Measurements from ENCODE around the gene MYO19. TPM values are rescaled to one million over a fixed set of nuclear protein-coding genes. Genes with fewer than 3 reads are reported as not detected.

Gene MYO19
- total RNA-seq, 2 donors from 2014 or later = 49.4 to 56.4 TPM

- Histone ChIP-seq H3K4me1 (replicated peaks) (no peaks in the 10 kb centered on the region), H3K36me3 (peaks cover 0 to 8% of the 10 kb centered on the region in 2 donors), H3K27me3 (replicated peaks; ENCODE audit: insufficient read depth) (no peaks in the 10 kb centered on the region), H3K27ac (no peak overlapping the region), H3K9me3 (no peaks in the 10 kb centered on the region), H3K4me3 (no peak overlapping the region)
- WGBS = 92% methylated on average over 12 of the region's 12 CpGs
- no peak for DNase-seq (ENCODE audit: low spot score)
- intact Hi-C loops (cut with DNase I) = no loop called here
- TF ChIP-seq POLR2A (IDR thresholded peaks at IDR 0.05) = no peak
Observed at GRCh38 chr17:36575028-36575427, 40.4 kb upstream of the MYO19 start.

GRCh38 chr17:36566081-36566480, 31.4 kb upstream of the MYO19 start:
- intact Hi-C loops (cut with DNase I) = no loop called here
- Histone ChIP-seq H3K9me3 (no peaks in the 10 kb centered on the region), H3K4me1 (replicated peaks) (no peaks in the 10 kb centered on the region), H3K27ac (no peak overlapping the region), H3K4me3 (no peak overlapping the region), H3K36me3 (no peaks in the 10 kb centered on the region), H3K27me3 (replicated peaks; ENCODE audit: insufficient read depth) (no peaks in the 10 kb centered on the region)
- TF ChIP-seq CTCF (IDR thresholded peaks at IDR 0.05) (no peak), POLR2A (IDR thresholded peaks at IDR 0.05) (no peak), POLR2AphosphoS5 (IDR thresholded peaks at IDR 0.05) (no peak)
- no peak for DNase-seq (ENCODE audit: low spot score)
- WGBS = 92% methylated on average over 4 of the region's 4 CpGs

DNA sequence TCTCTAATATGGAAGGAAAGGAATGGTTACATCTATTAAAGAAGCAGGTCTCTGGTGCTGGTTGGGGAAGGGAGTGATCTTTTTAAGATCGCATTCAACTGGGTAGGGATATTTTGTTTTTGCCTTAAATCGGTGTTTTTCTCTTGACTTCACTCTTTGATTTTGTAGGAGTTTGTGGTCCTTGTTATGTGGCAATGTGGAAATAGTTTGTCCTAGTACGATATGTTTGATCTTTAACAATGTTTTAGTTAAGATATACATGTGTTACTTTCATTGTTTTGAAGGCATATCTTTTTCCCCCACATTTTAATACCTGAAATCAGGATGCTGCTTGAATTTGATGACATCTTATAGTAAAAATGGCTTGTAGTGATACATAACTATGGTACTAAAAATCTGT, 18.8 kb upstream of the MYO19 start:
- WGBS = 88% methylated on average over 3 of the region's 3 CpGs

GRCh38 chr17:36550491-36551417, 16.1 kb upstream of the MYO19 start:
- WGBS = 80% methylated on average over 8 of the region's 8 CpGs
- Histone ChIP-seq H3K36me3 (no peaks in the 10 kb centered on the region), H3K27ac (no peak overlapping the region), H3K9me3 (no peaks in the 10 kb centered on the region), H3K4me3 (no peak overlapping the region), H3K4me1 (replicated peaks) (peaks cover 14% of the 10 kb centered on the region), H3K27me3 (replicated peaks; ENCODE audit: insufficient read depth) (no peaks in the 10 kb centered on the region)
- intact Hi-C loops (cut with DNase I) = no loop called here
- DNase-seq (ENCODE audit: low spot score) = no peak
- TF ChIP-seq POLR2A (IDR thresholded peaks at IDR 0.05) (no peak), CTCF (IDR thresholded peaks at IDR 0.05) (no peak), POLR2AphosphoS5 (IDR thresholded peaks at IDR 0.05) (no peak)

More for the DNA sequence above, 18.8 kb upstream of the MYO19 start:
- Histone ChIP-seq H3K27me3 (replicated peaks; ENCODE audit: insufficient read depth) (no peaks in the 10 kb centered on the region), H3K4me1 (replicated peaks) (peaks cover 4% of the 10 kb centered on the region), H3K9me3 (no peaks in the 10 kb centered on the region), H3K36me3 (peaks cover 4% of the 10 kb centered on the region in 2 donors), H3K27ac (no peak overlapping the region), H3K4me3 (no peak overlapping the region)
- TF ChIP-seq CTCF (IDR thresholded peaks at IDR 0.05) = no peak
- no peak for TF ChIP-seq POLR2A (IDR thresholded peaks at IDR 0.05)
- no peak for TF ChIP-seq POLR2AphosphoS5 (IDR thresholded peaks at IDR 0.05)
- no peak for DNase-seq (ENCODE audit: low spot score)
- intact Hi-C loops (cut with DNase I) = no loop called here

- TF ChIP-seq POLR2A (IDR thresholded peaks at IDR 0.05) (no peak), POLR2AphosphoS5 (IDR thresholded peaks at IDR 0.05) (no peak), CTCF (IDR thresholded peaks at IDR 0.05) (no peak)
- no peaks in the 10 kb centered on the region for H3K36me3 ChIP-seq
- no peak overlapping the region for H3K4me3 ChIP-seq
- intact Hi-C loops (cut with DNase I) = no loop called here
- H3K27me3 ChIP-seq (replicated peaks; ENCODE audit: insufficient read depth) = no peaks in the 10 kb centered on the region
- no peak overlapping the region for H3K27ac ChIP-seq
- no peaks in the 10 kb centered on the region for H3K9me3 ChIP-seq
- no peak for DNase-seq (ENCODE audit: low spot score)
- peaks cover 10% of the 10 kb centered on the region for H3K4me1 ChIP-seq (replicated peaks)
Observed at GRCh38 chr17:36547776-36548175, 13.1 kb upstream of the MYO19 start.
